Stimulated activated naive CD8-positive, alpha-beta T cell treated with anti-CD3 and anti-CD28 coated beads, Interleukin-15, Interleukin-2, amounts not matched to agents 100 ng/mL and 50 ng/mL, for 24 hours (primary cell): ENCODE measurements around the gene LRRFIP1.

Experiments
- H3K27ac Mint-ChIP-seq: one replicate; pipeline ENCODE4 v1.8.0; 2021; ENCODE audit warnings: mild to moderate bottlenecking, mixed read lengths
- H3K27me3 Mint-ChIP-seq: one replicate; pipeline ENCODE4 v1.8.0; 2021; ENCODE audit warnings: mixed read lengths
- H3K36me3 Mint-ChIP-seq: one replicate; pipeline ENCODE4 v1.8.0; 2021; ENCODE audit warnings: low read depth, mixed read lengths
- H3K4me1 Mint-ChIP-seq: one replicate; pipeline ENCODE4 v1.8.0; 2021; ENCODE audit warnings: low read depth, mixed read lengths
- H3K4me3 Mint-ChIP-seq: one replicate; pipeline ENCODE4 v1.8.0; 2021; ENCODE audit warnings: mild to moderate bottlenecking, mixed read lengths
- H3K9me3 Mint-ChIP-seq: one replicate; pipeline ENCODE4 v1.8.0; 2021; ENCODE audit warnings: mixed read lengths

The LRRFIP1 gene

GRCh38 chr2:237715459-237715947 lies 88.1 kb downstream of the LRRFIP1 start:
- Mint-ChIP-seq H3K27ac (peak overlapping the region; percentile 59), H3K27me3 (no peaks in the 10 kb centered on the region), H3K4me1 (peaks cover 52% of the 10 kb centered on the region), H3K36me3 (peaks cover 58% of the 10 kb centered on the region), H3K4me3 (no peak overlapping the region), H3K9me3 (no peaks in the 10 kb centered on the region)

GRCh38 chr2:237716011-237716410 lies 88.6 kb downstream of the LRRFIP1 start:
- H3K27ac Mint-ChIP-seq = peak overlapping the region; percentile 59
- no peaks in the 10 kb centered on the region for H3K27me3 Mint-ChIP-seq
- no peaks in the 10 kb centered on the region for H3K9me3 Mint-ChIP-seq
- H3K4me3 Mint-ChIP-seq = no peak overlapping the region
- peaks cover 57% of the 10 kb centered on the region for H3K4me1 Mint-ChIP-seq
- H3K36me3 Mint-ChIP-seq = peaks cover 60% of the 10 kb centered on the region

GRCh38 chr2:237717366-237718276 lies 90.2 kb downstream of the LRRFIP1 start:
- Mint-ChIP-seq H3K27ac (peak overlapping the region; percentile 45), H3K36me3 (peaks cover 57% of the 10 kb centered on the region)

GRCh38 chr2:237718277-237718634 lies 90.9 kb downstream of the LRRFIP1 start:
- H3K9me3 Mint-ChIP-seq = no peaks in the 10 kb centered on the region
- peaks cover 60% of the 10 kb centered on the region for H3K4me1 Mint-ChIP-seq
- H3K4me3 Mint-ChIP-seq = no peak overlapping the region
- no peaks in the 10 kb centered on the region for H3K27me3 Mint-ChIP-seq
- H3K27ac Mint-ChIP-seq = no peak overlapping the region
- H3K36me3 Mint-ChIP-seq = peaks cover 53% of the 10 kb centered on the region

More at GRCh38 chr2:237717366-237718276, 90.2 kb downstream of the LRRFIP1 start:
- H3K4me1 Mint-ChIP-seq = peaks cover 63% of the 10 kb centered on the region
- H3K27me3 Mint-ChIP-seq = no peaks in the 10 kb centered on the region
- H3K4me3 Mint-ChIP-seq = no peak overlapping the region
- H3K9me3 Mint-ChIP-seq = no peaks in the 10 kb centered on the region

GRCh38 chr2:237720444-237720843 lies 93.1 kb downstream of the LRRFIP1 start:
- Mint-ChIP-seq H3K27ac (peak overlapping the region; percentile 49), H3K4me1 (peaks cover 59% of the 10 kb centered on the region)

GRCh38 chr2:237720957-237721356 lies 93.6 kb downstream of the LRRFIP1 start:
- H3K36me3 Mint-ChIP-seq = peaks cover 64% of the 10 kb centered on the region

More at GRCh38 chr2:237720444-237720843, 93.1 kb downstream of the LRRFIP1 start:
- Mint-ChIP-seq H3K36me3 (peaks cover 60% of the 10 kb centered on the region), H3K9me3 (no peaks in the 10 kb centered on the region), H3K27me3 (no peaks in the 10 kb centered on the region), H3K4me3 (no peak overlapping the region)

GRCh38 chr2:237721458-237721857 lies 94.1 kb downstream of the LRRFIP1 start:
- H3K27ac Mint-ChIP-seq = no peak overlapping the region
- H3K9me3 Mint-ChIP-seq = no peaks in the 10 kb centered on the region
- no peak overlapping the region for H3K4me3 Mint-ChIP-seq
- H3K4me1 Mint-ChIP-seq = peaks cover 58% of the 10 kb centered on the region
- no peaks in the 10 kb centered on the region for H3K27me3 Mint-ChIP-seq
- H3K36me3 Mint-ChIP-seq = peaks cover 69% of the 10 kb centered on the region

More at GRCh38 chr2:237720957-237721356, 93.6 kb downstream of the LRRFIP1 start:
- no peak overlapping the region for H3K4me3 Mint-ChIP-seq
- no peaks in the 10 kb centered on the region for H3K27me3 Mint-ChIP-seq
- no peak overlapping the region for H3K27ac Mint-ChIP-seq
- H3K4me1 Mint-ChIP-seq = peaks cover 57% of the 10 kb centered on the region
- H3K9me3 Mint-ChIP-seq = no peaks in the 10 kb centered on the region

GRCh38 chr2:237722616-237723015 lies 95.2 kb downstream of the LRRFIP1 start:
- H3K27me3 Mint-ChIP-seq = no peaks in the 10 kb centered on the region
- H3K4me1 Mint-ChIP-seq = peaks cover 68% of the 10 kb centered on the region
- peaks cover 70% of the 10 kb centered on the region for H3K36me3 Mint-ChIP-seq
- H3K9me3 Mint-ChIP-seq = no peaks in the 10 kb centered on the region
- H3K4me3 Mint-ChIP-seq = no peak overlapping the region
- no peak overlapping the region for H3K27ac Mint-ChIP-seq

GRCh38 chr2:237723023-237723422 lies 95.6 kb downstream of the LRRFIP1 start:
- no peak overlapping the region for H3K27ac Mint-ChIP-seq
- no peaks in the 10 kb centered on the region for H3K9me3 Mint-ChIP-seq
- H3K4me1 Mint-ChIP-seq = peaks cover 69% of the 10 kb centered on the region
- H3K4me3 Mint-ChIP-seq = no peak overlapping the region
- no peaks in the 10 kb centered on the region for H3K27me3 Mint-ChIP-seq
- H3K36me3 Mint-ChIP-seq = peaks cover 70% of the 10 kb centered on the region

- peaks cover 68% of the 10 kb centered on the region for H3K4me1 Mint-ChIP-seq
These were observed 96.2 kb downstream of the LRRFIP1 start for GRCh38 chr2:237723602-237724001.

GRCh38 chr2:237724811-237725478 lies 97.6 kb downstream of the LRRFIP1 start:
- no peaks in the 10 kb centered on the region for H3K9me3 Mint-ChIP-seq
- peaks cover 75% of the 10 kb centered on the region for H3K4me1 Mint-ChIP-seq
- no peak overlapping the region for H3K4me3 Mint-ChIP-seq
- H3K27ac Mint-ChIP-seq = no peak overlapping the region
- peaks cover 73% of the 10 kb centered on the region for H3K36me3 Mint-ChIP-seq
- no peaks in the 10 kb centered on the region for H3K27me3 Mint-ChIP-seq

More at GRCh38 chr2:237723602-237724001, 96.2 kb downstream of the LRRFIP1 start:
- Mint-ChIP-seq H3K36me3 (peaks cover 67% of the 10 kb centered on the region), H3K9me3 (no peaks in the 10 kb centered on the region), H3K27me3 (no peaks in the 10 kb centered on the region), H3K4me3 (no peak overlapping the region), H3K27ac (peak overlapping the region; percentile 58)

GRCh38 chr2:237725661-237726060 lies 98.3 kb downstream of the LRRFIP1 start:
- H3K4me1 Mint-ChIP-seq = peaks cover 77% of the 10 kb centered on the region

GRCh38 chr2:237726401-237726830 lies 99.0 kb downstream of the LRRFIP1 start:
- Mint-ChIP-seq H3K27ac (no peak overlapping the region), H3K4me1 (peaks cover 79% of the 10 kb centered on the region), H3K4me3 (no peak overlapping the region), H3K36me3 (peaks cover 66% of the 10 kb centered on the region), H3K27me3 (no peaks in the 10 kb centered on the region), H3K9me3 (no peaks in the 10 kb centered on the region)

More at GRCh38 chr2:237725661-237726060, 98.3 kb downstream of the LRRFIP1 start:
- Mint-ChIP-seq H3K27ac (no peak overlapping the region), H3K9me3 (no peaks in the 10 kb centered on the region), H3K27me3 (no peaks in the 10 kb centered on the region), H3K4me3 (no peak overlapping the region), H3K36me3 (peaks cover 69% of the 10 kb centered on the region)

- Mint-ChIP-seq H3K9me3 (no peaks in the 10 kb centered on the region), H3K4me3 (no peak overlapping the region), H3K27me3 (no peaks in the 10 kb centered on the region), H3K36me3 (peaks cover 59% of the 10 kb centered on the region), H3K4me1 (peaks cover 79% of the 10 kb centered on the region), H3K27ac (no peak overlapping the region)
These were observed 100.0 kb downstream of the LRRFIP1 start for GRCh38 chr2:237727363-237727762.
